GM11168 (cell line): ENCODE results near the gene SPATS2.
"Not testable (repeated sequence)": the region's sequence is repeated elsewhere in the genome, so short reads cannot be mapped to it uniquely, and the experiment has no call there.

Experiments used
- in situ Hi-C: fragments of 300-500 bp; cut with MboI; formaldehyde crosslinking; loops from one replicate; pipeline ENCODE4 v1.12.0; 2022; ENCODE audit warnings: low sequenced_read_pairs; ENCODE audit not compliant: unreplicated experiment

SPATS2 gene

DNA sequence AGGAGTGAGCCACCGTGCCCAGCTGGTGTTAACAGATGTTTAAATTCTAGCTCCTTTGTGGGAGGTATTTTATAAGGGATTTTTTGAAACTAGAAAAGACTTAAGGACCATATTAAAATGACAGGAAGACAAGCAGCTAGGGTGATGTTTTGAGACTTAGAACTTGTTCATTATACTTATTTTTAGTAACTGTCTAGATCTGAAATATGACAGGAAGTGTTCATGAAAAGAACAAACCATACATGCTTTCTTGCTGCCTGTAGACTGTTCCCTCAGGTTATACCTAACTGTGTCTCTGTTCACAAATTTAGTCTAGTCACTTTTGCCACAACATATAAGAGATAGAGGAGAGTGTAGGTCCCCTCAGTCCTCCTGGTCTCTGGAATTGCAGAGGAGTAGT, 134.6 kb downstream of the SPATS2 start:
- in situ Hi-C loops, result loop anchor here (10.0 kb wide), 1 partner anchor 137 kb away; the partner anchor contains the start of gene SPATS2

DNA sequence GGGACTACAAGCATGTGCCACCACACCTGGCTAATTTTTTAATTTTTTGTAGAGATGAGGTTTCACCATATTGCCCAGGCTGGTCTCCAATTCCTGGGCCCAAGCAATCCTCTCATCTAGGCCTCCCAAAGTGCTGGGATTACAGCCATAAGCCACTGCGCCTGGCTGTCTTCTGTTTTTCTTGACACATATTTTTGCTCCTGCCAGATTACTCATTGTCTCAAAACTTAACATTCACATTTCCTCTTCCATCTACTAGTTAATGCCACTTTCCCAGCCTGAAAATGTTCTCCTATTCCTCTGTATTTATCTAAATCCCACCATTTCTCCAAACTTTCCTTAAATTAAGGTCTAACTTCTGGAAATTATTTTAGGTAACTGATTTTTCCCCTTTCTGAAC, 135.3 kb downstream of the SPATS2 start:
- in situ Hi-C loops, result loop anchor here (10.0 kb wide), 1 partner anchor 138 kb away; the partner anchor contains the start of gene SPATS2

DNA sequence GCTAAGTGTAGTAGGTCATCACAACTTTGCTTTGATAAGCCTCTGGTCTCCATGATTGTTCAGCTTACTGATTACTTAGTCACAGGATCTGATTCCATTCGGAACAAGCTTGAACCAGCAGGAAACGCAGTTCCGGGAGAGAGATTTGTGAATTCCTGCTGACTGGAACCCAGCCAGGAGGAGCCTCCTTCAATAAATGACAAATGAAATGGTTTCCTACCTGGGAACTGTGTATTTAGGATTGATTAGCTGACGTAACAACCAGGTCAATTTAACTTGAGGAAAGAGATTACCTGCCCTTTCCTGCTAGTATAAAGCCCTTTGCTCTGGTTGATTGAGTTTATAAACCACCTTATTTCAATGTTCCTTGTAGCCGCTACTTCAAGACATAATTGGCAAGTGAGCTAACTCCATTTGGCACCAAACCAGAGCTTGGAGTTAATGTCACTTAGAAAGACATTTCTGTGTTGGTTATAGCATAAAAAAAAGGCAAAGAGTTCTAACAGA, 136.5 kb downstream of the SPATS2 start:
- in situ Hi-C loops, result loop anchor here (10.0 kb wide), 1 partner anchor 139 kb away; the partner anchor contains the start of gene SPATS2

DNA sequence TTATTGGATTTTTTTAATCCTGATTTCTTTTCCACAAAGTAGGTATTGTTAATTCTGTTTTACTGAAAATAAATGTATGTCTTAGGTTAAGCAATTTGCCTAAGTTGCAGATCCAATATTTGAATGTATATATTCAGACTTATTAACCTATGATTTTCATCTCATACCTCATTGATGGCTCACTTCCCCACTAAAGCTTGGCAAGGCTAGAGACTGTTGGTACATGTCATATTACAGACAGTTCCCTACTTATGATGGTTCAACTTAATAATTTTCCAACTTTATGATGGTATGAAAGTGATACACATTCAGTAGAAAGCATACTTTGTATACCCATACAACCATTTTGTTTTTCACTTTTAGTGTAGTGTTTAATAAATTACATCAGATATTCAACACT, 138.4 kb downstream of the SPATS2 start:
- in situ Hi-C loops, result loop anchor here (10.0 kb wide), 1 partner anchor 141 kb away; the partner anchor contains the start of gene SPATS2

DNA sequence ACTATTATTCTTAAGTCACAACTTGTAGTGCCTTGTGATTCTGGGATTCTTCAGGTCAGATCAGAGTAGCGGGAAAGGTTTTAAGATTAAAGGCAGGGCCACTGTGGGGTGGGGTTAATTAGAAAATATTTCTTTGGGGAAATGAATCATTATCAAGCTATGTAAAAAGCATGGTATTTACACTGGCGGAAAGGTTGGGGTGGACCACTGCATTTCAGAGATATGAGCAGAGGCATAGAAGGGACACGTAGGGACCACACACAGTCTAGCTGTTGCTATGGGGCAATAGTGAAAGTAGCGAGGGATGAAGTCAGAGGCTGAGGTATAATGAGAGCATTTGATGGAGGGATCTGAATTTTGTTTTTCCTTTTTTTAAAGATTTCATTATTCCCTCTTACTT, 139.9 kb downstream of the SPATS2 start:
- in situ Hi-C loops, result loop anchor here (10.0 kb wide), 1 partner anchor 142 kb away; the partner anchor contains the start of gene SPATS2

DNA sequence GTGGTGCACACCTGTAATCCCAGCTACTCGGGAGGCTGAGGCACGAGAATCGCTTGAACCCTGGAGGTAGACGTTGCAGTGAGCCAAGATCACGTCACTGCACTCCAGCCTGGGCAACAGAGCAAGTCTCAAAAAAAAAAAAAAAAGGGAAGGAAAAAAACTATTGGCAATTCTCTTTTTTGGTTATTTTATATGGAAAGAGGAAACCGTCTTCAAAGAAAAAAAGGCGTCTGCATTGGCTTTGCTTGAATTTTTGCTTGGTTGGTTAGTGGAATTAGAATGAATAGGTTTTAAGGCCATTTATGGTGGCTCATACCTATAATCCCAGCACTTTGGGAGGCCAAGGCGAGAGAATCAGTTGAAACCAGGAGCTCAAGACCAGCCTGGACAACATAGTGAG, 142.4 kb downstream of the SPATS2 start:
- in situ Hi-C loops, result loop anchor here (10.0 kb wide), 1 partner anchor 145 kb away; the partner anchor contains the start of gene SPATS2

DNA sequence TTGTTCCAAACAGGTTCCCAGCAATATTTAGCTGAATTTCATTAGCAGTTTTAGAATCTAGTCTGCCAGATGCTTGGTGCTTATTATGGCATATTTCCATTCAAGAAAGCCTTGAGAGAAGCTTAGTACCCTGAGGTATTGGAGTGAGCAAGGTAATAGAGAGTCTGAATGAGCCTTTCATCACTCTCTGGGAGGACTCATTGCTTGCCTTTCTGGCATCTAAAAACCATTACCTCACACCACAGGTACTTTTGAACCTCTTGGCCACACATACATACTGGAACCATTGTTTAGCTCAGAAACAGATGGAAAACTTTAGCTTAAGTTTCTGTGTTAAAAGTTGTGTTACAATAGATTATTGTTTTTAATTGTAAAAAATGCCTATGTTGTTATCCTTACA, 144.1 kb downstream of the SPATS2 start:
- in situ Hi-C loops, result no loop called here

DNA sequence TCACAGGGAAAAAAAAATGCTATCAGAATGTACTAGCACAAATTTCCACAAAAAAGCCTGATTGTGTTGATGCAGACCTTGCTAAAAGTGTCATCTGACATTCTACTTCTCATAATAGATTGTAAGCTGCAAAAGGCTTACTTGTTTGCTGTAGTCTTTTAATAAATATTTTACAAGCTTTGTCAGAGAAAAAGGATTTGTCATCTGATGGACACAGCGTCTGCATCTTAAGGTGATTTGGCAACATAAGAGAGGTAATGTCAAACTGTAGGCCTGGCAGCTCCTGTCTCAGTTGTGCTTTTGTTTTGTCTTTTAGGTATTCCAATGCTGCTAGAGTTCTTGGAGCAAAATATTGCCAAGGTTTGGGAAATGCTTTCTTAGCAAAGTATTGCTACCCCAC, 145.3 kb downstream of the SPATS2 start:
- in situ Hi-C loops, result no loop called here

DNA sequence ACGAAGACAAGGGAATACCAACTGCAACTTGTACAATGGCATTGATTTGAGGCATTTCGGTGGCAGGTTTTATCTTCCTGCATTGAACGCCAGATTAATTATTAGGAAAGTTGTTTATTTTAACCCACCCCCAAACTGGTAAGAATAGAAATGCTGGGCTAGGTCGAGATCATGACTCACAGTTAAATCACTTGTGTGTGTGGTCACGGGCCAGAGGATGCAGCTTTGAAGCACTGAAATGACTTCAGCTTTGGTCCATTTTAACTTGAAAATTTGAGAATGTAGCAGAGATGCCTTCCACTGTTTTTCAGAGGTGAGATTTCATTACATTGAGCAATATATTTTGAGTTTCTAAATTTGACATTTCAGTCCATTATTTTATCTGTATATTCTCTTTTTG, 148.0 kb downstream of the SPATS2 start:
- in situ Hi-C loops, result no loop called here

DNA sequence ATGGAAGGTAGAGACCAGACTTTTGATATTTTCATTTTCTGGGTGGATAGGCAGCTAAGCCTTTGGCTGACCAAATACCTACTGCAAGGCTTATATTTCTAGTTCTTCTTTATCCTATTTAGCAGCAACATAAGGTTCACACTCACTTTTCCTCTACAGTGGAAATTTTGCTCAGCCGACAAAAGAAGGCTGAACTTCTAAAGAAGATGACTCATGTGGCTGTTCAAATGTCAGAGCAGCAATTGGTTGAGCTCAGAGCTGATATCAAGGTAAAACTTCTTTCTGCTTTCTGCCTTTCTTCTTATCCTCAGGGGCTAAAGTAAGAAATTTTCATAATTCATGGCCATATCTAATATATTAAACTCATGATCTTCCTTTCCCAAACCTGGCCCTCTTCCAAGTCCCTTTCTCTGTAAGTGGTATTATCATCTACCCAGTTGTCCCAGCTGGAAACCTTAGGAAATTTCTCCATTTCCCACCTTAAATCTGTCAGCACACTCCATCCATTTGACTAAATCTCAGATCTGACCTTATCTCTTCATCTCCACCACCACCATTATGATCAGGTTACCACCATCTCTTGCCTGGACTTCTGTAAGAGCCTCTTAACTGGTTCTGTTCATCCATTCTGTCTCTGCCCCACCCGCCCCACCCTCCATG, 151.8 kb downstream of the SPATS2 start:
- in situ Hi-C loops, result no loop called here

DNA sequence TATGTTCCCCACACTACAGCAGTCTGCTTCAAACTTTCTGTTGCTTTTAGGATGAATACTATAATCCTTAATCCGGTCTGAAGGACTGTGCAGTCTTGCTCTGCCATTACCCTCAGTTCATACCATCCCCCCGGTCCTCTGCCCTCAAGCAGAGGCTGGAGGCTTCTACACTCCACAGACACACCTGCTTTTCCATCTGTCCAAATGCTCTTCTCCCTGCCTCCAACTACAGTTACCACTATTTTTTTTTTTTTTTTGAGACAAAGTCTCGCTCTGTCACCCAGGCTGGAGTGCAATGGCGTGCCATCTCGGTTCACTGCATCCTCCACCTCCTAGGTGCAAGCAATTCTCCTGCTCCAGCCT, 152.3 kb downstream of the SPATS2 start:
- in situ Hi-C loops, result no loop called here

DNA sequence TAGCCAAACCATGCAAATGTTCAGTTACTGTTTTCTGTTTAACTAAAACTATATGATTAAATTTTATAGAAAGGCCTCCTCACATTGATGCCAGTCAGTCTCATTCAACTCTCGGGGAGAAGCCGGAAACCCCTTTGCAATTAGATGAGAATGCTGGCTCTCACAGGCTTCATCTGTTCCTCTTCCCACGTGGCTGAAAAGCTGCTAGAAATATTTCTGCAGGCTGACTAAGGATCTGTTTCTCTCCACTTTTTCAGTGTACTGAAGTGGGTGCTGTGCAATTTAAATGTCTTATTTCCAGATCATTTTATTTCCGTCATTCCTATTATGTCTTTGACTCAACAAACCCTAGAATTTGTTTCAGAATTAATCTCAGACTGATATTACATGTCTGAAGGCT, 154.1 kb downstream of the SPATS2 start:
- in situ Hi-C loops, result no loop called here

DNA sequence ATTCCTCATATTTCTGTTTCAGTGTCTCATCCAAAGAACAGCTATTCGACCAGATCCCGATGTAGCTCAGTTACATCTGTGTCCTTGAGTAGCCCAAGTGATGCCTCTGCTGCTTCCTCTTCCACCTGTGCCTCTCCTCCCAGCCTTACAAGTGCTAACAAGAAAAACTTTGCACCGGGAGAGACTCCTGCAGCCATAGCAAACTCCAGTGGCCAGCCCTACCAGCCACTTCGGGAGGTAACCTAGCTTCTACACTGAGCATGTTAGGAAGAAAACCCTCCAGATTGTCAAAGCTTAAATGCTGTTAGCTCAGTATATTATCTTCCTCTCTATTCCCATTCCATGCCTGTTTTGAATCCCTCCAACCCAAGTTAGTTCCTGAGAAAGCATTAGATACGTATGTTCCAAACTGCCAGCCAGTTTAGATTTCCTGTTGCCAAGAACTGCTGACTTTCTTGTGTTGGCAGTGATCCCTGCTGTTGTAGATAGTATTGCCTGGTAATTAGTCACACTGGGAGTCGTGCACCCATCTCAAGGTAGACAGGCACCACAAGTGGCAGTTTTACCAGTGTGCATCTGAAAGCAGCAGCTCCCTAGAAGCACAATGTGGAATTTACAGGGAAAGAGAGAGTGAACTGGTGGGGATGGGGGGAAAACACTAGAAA, 157.5 kb downstream of the SPATS2 start:
- in situ Hi-C loops, result no loop called here

DNA sequence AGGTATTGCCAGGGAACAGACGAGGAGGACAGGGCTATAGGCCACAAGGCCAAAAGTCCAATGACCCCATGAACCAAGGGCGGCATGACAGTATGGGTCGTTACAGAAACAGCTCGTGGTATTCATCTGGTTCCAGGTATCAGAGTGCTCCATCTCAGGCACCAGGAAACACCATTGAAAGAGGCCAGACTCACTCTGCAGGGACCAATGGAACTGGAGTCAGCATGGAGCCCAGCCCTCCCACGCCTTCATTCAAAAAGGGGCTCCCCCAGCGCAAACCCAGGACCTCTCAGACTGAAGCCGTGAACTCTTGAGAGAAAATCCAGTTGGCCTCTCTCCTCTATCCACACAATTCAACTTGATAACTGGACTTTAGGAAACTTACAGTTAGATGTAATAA, 158.7 kb downstream of the SPATS2 start:
- in situ Hi-C loops, result no loop called here

DNA sequence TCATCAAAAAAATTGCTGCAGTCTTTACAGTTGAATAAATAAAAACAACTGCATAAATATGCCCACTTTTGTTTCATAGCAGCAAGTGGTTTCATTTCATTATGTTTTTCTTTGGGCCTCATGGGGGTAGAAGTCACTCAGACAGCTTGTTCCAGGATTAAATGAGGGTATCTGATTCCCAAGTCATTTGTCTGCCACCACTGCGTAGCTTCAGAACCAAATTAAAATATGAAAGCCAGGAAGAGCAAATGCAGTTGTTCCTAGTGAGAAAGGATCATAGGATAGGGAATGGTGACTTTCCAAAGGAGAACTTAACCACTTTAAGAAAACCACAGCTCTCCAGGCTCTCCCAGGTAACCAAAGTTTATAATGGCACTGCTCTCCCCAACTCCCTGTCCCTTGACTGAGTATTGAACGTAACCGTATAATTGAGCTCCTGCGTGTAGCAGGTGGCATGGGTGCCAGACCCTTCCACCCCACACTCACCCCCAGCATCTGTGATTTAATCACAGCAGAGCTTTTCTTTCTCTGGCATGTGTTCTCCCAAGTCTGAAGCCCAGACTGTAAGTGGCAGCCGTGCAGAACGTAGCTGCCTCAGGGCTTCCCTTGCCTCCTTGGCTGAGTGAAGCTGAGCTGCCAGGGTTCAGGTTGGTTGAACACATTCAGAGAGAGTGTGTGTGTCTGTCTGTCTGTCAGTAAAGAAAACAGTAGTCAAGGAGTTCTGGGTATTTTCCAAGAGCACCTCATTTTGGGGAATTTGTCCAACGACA, 160.3 kb downstream of the SPATS2 start:
- in situ Hi-C loops, result no loop called here

DNA sequence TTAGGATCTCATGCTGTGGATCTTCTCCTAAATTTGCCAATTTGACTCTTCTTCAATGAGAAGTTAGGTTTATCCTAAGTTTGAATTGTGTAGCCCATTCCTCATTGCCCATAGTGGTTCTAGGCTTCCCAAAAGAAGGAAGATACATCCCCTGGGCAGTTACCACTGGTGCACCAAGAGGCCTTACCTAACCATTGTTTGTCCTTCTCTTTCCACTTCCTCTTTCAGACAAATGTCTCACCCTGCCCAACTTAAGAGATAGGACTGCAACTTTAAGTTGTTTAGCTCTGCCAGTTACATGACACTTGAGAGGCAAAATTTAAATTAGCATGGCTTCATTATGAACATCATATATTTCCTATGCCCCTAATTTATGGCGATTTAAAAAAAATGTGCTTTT, 162.2 kb downstream of the SPATS2 start:
- in situ Hi-C loops, result no loop called here

DNA sequence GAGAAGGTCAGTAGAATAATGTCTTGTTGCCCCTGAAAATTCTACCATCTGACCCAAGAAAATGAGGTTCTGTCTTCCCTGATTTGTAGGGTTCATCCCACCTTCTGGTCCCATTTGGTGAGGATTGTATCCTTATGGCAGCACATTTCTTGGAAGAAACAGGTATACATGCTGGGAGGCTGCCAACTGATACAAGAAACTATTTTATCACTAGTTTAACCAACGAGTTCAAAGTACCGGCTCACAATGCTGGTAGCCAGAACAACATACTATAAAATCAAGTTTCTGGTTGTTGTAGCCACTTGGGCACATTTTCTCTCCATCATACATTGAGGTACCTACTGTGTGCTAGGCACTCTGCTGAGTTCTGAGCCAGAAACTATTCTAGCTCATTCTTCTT, 164.5 kb downstream of the SPATS2 start:
- in situ Hi-C loops, result no loop called here

DNA sequence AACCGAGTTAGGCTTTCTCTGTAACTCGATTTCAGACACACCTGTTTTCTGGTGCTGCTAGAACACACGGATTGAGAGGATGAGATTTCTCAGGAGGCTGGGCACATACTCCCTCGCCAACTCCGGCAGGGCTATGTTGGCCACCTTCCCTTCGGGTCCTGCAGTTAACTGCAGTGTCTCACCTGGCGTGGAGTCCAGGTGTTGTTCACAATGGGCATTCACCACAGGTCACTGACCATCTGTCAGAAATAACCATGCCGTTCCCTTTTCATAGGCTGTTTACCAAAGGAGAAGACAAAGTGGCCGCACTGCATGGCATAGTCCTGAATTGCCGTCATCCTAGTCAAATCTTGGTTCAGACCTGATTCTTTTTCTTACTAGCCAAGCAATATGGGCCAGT, 166.1 kb downstream of the SPATS2 start:
- in situ Hi-C loops, result no loop called here

DNA sequence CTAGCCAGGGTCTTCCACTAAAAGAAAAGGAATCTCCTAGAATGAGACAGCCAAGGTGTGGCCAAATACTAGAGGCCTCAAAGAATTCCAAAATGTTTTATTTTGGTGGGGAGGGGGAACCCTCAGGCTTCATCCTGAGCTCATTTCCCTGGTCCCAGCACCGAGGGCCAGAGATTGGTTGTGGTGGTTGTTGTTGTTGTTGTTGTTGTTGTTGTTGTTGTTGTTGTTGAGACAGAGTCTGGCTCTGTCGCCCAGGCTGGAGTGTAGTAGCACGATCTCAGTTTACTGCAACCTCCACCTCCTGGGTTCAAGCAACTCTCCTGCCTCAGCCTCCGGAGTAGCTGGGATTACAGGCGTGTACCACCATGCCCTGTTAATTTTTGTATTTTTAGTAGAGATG, 166.9 kb downstream of the SPATS2 start:
- in situ Hi-C loops, result not testable (repeated sequence)

DNA sequence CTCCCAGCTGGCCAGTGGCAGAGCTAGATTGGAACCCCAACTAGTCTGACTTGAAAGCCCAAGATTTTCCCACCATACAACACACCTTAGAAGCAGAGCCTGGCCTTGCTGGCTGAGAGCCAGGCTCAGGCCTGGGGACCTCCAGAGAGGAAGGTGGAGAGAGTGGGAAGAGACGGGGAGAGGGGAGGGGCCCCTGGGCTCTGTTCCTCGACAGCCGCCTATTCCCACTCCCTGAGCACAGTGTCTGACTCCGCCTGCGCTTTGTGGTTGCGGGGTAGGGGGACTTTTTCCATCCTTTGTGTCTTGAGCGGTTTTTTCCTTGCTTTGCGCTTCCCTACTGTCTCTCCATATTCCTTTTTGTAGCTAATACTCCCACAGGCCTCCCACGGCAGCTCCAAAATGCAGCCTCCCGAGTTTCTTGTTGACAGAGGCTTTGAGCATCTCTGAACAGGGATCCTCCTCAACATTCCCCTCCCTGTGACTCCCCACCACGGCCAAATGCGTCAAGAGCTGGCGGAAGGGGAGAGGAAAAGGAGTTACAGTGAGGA, 167.5 kb downstream of the SPATS2 start:
- in situ Hi-C loops, result no loop called here
